A549 (cell line): ENCODE results near the gene LNPEP. TPM values are rescaled to one million over a fixed set of nuclear protein-coding genes. Genes with fewer than 3 reads are reported as not detected.

ENCODE experiments used
- ATAC-seq, 2 experiments: fragments of 200-7000 bp in 1 of 2; fragments of >200 bp in 1 of 2; cut with Nextera tagmentation in 1 of 2; cut with Tn5 transposase in 1 of 2; 3 replicates each; pipeline versions ENCODE4 v1.8.0 to v1.9.1; 2018 to 2020; ENCODE audit warnings: mild to moderate bottlenecking in 1 of 2, moderate library complexity in 1 of 2
- CTCF ChIA-PET: fragments of 300-600 bp; sonication (Branson Sonifier 250); formaldehyde crosslinking; extraction: SDS; loops from one replicate; lab custom pipeline; 2021; ENCODE audit warnings: antibody characterized with exemption, inconsistent platforms; lab: Yijun Ruan, JAX
- POLR2A ChIA-PET: fragments of 350-600 bp; formaldehyde crosslinking; extraction: SDS; loops from one replicate; lab custom pipeline; 2021; ENCODE audit warnings: antibody characterized with exemption, inconsistent platforms; lab: Yijun Ruan, JAX
- DNase-seq, 2 experiments: peaks; one replicate each; pipeline versions ENCODE4 v3.0.0 to v3.0.0-alpha.2; 2011 to 2016; ENCODE audit warnings: low read depth in 1 of 2, low spot score in 1 of 2
- FAIRE-seq: peaks from 2 replicates; lab custom pipeline; 2011; peaks lifted over from hg19 to GRCh38; lab: Jason Lieb, UNC
- H3K27ac ChIP-seq, 2 experiments: fragments of >200 bp; sonication (Bioruptor Twin); formaldehyde crosslinking; 3 replicates each; pipeline ENCODE4 v1.5.1; 2016 to 2017
- H3K4me1 ChIP-seq: fragments of >200 bp; sonication (Bioruptor Twin); formaldehyde crosslinking; 3 replicates; pipeline ENCODE4 v1.6.1; 2016
- H3K4me2 ChIP-seq: fragments of >200 bp; sonication (Bioruptor Twin); formaldehyde crosslinking; 3 replicates; pipeline ENCODE4 v1.6.1; 2016
- H3K4me3 ChIP-seq: fragments of >200 bp; sonication (Bioruptor Twin); formaldehyde crosslinking; 3 replicates; pipeline ENCODE4 v1.5.1; 2016
- H3K9me3 ChIP-seq: fragments of >200 bp; sonication (Bioruptor Twin); formaldehyde crosslinking; 3 replicates; pipeline ENCODE4 v1.6.1; 2016
- CBX2 ChIP-seq: fragments of 200-600 bp; sonication (generic); IDR thresholded peaks from 2 replicates; pipeline ENCODE4 v1.6.1; 2016; ENCODE audit warnings: low read depth, mild to moderate bottlenecking, borderline replicate concordance
- CEBPB ChIP-seq, 2 experiments: fragments of >200 bp in 1 of 2; sonication (Bioruptor Twin) in 1 of 2; formaldehyde crosslinking in 1 of 2; IDR thresholded peaks; 2 replicates each; pipeline ENCODE4 v1.6.1; 2012 to 2016
- CHD2 ChIP-seq: fragments of 150-350 bp; IDR thresholded peaks from 2 replicates; pipeline ENCODE4 v1.6.1; 2014; ENCODE audit warnings: low read length; ENCODE audit not compliant: partially characterized antibody
- CHD4 ChIP-seq: fragments of 200-600 bp; sonication (generic); IDR thresholded peaks from 2 replicates; pipeline ENCODE4 v1.6.1; 2016; ENCODE audit warnings: antibody characterized with exemption, mild to moderate bottlenecking, borderline replicate concordance
- EP300 ChIP-seq, 2 experiments: fragments of >200 bp; sonication (Bioruptor Twin); formaldehyde crosslinking; IDR thresholded peaks; 2 replicates in 1 of 2; 3 replicates in 1 of 2; pipeline ENCODE4 v1.6.1; 2016 to 2017
- FOSB ChIP-seq: fragments of 250-450 bp; sonication (Bioruptor Pico); IDR thresholded peaks from 2 replicates; pipeline ENCODE4 v1.5.0; 2020; ENCODE audit warnings: mild to moderate bottlenecking, moderate library complexity
- FOSL2 ChIP-seq, 2 experiments: fragments of 450-650 bp in 1 of 2; fragments of >200 bp in 1 of 2; sonication (Bioruptor Twin) in 1 of 2; formaldehyde crosslinking; IDR thresholded peaks; 2 replicates each; pipeline versions ENCODE4 v1.5.0 to v1.6.1; 2016 to 2020; ENCODE audit warnings: mild to moderate bottlenecking in 1 of 2, moderate library complexity in 1 of 2
- FOXS1 ChIP-seq: fragments of 250-450 bp; sonication (Bioruptor Pico); IDR thresholded peaks from 2 replicates; pipeline ENCODE4 v1.5.0; 2020; ENCODE audit warnings: mild to moderate bottlenecking, moderate library complexity
- HES2 ChIP-seq: fragments of >200 bp; sonication (Bioruptor Twin); formaldehyde crosslinking; IDR thresholded peaks from 2 replicates; pipeline ENCODE4 v1.6.1; 2016
- KDM1A ChIP-seq: fragments of 200-600 bp; sonication (generic); IDR thresholded peaks from 2 replicates; pipeline ENCODE4 v1.6.1; 2016; ENCODE audit warnings: low read depth, mild to moderate bottlenecking
- KDM5A ChIP-seq: fragments of 200-600 bp; sonication (generic); IDR thresholded peaks from 2 replicates; pipeline ENCODE4 v1.6.1; 2016; ENCODE audit warnings: antibody characterized with exemption, mild to moderate bottlenecking
- MAZ ChIP-seq: fragments of 150-350 bp; IDR thresholded peaks from 2 replicates; pipeline ENCODE4 v1.6.1; 2014; ENCODE audit warnings: antibody characterized with exemption, low read depth, low read length, borderline replicate concordance
- NFE2L2 ChIP-seq: fragments of 150-350 bp; conservative IDR thresholded peaks from 2 replicates; pipeline ENCODE4 v1.6.1; 2014; ENCODE audit warnings: low read length
- RARB ChIP-seq: fragments of 250-450 bp; sonication (Bioruptor Pico); IDR thresholded peaks from 2 replicates; pipeline ENCODE4 v1.8.0; 2021; ENCODE audit warnings: mild to moderate bottlenecking, moderate library complexity
- RFX5 ChIP-seq: fragments of 450-650 bp; IDR thresholded peaks from 2 replicates; pipeline ENCODE4 v1.7.1; 2014; ENCODE audit warnings: antibody characterized with exemption, mild to moderate bottlenecking, moderate library complexity
- USF2 ChIP-seq: fragments of 450-650 bp; IDR thresholded peaks from 2 replicates; pipeline ENCODE4 v1.6.1; 2014; ENCODE audit warnings: antibody characterized with exemption
- ZC3H11A ChIP-seq: fragments of 450-650 bp; IDR thresholded peaks from 2 replicates; pipeline ENCODE4 v1.6.1; 2014; ENCODE audit warnings: antibody characterized with exemption, mild to moderate bottlenecking
- ZFP36 ChIP-seq: fragments of 450-650 bp; IDR thresholded peaks from 2 replicates; pipeline ENCODE4 v1.6.1; 2014; ENCODE audit warnings: borderline replicate concordance; ENCODE audit not compliant: partially characterized antibody
- ZNF302 ChIP-seq: fragments of 250-450 bp; sonication (Bioruptor Pico); IDR thresholded peaks from 2 replicates; pipeline ENCODE4 v1.9.0; 2021; ENCODE audit warnings: inconsistent platforms, mild to moderate bottlenecking, moderate library complexity
- ZSCAN20 ChIP-seq: fragments of 250-450 bp; sonication (Bioruptor Pico); IDR thresholded peaks from 2 replicates; pipeline ENCODE4 v1.8.0; 2022; ENCODE audit warnings: mild to moderate bottlenecking, moderate library complexity
- WGBS: methylation state at CpG from one replicate; pipeline ENCODE4 v1.1.6; 2017; ENCODE audit errors: missing lambda C conversion rate; 5-methylcytosine and 5-hydroxymethylcytosine counted together
- polyA plus RNA-seq, 4 experiments: library from polyadenylated mRNA; depleted of rRNA in 3 of 4; stranded (reverse); fragments of >200 nt; fragmentation: RNase III in 1 of 4; extraction: RNeasy Plus Mini Kit Qiagen cat#74134 plus additional on column Dnase treatment in 1 of 4; gene quantifications; 2 replicates in 3 of 4; 3 replicates in 1 of 4; pipeline ENCODE4 v1.2.3, GENCODE V29; 2011 to 2017
- TF ChIP-seq, protein P1 (sequence below): fragments of >200 bp; sonication (Bioruptor Twin); formaldehyde crosslinking; IDR thresholded peaks from 3 replicates; pipeline ENCODE4 v1.6.1; 2016
- TF ChIP-seq, protein P2 (sequence below): fragments of >200 bp; sonication (Bioruptor Twin); formaldehyde crosslinking; IDR thresholded peaks from 3 replicates; pipeline ENCODE4 v1.5.1; 2016
- TF ChIP-seq, protein P3 (sequence below): fragments of 200-600 bp; sonication (generic); IDR thresholded peaks from 2 replicates; pipeline ENCODE4 v1.6.1; 2016; ENCODE audit warnings: antibody characterized with exemption, mild to moderate bottlenecking, moderate library complexity

LNPEP gene
- polyA plus RNA-seq, 2 of the 4 experiments (the other 2 are of a cell fraction), result 5.9 to 19.7 TPM

GRCh38 chr5:96952974-96953730 lies 17.3 kb downstream of the LNPEP start:
- CTCF ChIA-PET, result no interaction called here
- WGBS, result 87% methylated on average over 7 of the region's 7 CpGs

DNA sequence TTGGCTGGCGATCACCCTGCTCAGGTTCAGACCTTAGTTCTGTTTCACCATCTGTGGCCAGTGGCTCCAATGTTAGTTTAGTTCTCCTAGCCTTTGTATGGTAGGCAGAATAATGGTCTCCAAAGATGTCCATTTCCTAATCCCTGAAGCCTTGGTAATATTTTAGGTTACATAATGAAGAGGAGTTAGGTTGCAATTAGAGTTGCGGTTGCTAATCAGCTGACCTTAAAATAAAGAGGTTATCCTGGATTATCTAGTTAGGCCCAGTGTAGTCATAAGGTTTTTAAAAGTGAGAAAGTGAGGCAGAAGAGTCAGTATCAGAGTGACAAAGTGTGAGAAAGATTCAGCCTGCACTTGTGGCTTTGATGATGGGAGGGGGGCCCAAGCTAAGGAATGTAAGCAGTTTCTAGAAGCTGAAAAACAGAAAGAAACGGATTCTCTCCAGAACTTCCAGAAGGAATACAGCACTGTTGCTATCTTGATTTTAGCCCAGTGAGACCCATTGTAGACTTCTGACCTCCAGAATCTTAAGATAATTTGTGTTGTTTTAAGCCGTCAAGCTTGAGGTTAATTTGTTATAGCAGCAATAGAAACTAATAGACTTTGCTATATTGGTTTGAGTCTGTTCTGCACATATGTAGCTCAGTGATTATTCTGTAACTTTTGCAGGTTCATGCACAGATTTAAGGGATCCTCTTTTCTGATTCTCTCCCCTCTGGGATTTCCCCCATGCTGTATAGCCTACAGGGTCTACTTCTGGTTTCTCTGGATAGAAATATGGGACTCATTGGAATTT lies 21.6 kb downstream of the LNPEP start:
- FAIRE-seq, result no peak
- DNase-seq, result no peak
- no peak overlapping the region for H3K4me2 ChIP-seq
- POLR2A ChIA-PET, result no interaction called here
- H3K4me1 ChIP-seq, result no peaks in the 10 kb centered on the region
- no peak for ATAC-seq
- no peaks in the 10 kb centered on the region for H3K9me3 ChIP-seq
- no peak overlapping the region for H3K4me3 ChIP-seq
- WGBS, result 95% methylated on average over 4 of the region's 4 CpGs
- CTCF ChIA-PET, result no interaction called here
- H3K27ac ChIP-seq, result no peak overlapping the region
- no peak for TF ChIP-seq USF2
- TF ChIP-seq CHD4, result no peak
- TF ChIP-seq, protein P1, sequence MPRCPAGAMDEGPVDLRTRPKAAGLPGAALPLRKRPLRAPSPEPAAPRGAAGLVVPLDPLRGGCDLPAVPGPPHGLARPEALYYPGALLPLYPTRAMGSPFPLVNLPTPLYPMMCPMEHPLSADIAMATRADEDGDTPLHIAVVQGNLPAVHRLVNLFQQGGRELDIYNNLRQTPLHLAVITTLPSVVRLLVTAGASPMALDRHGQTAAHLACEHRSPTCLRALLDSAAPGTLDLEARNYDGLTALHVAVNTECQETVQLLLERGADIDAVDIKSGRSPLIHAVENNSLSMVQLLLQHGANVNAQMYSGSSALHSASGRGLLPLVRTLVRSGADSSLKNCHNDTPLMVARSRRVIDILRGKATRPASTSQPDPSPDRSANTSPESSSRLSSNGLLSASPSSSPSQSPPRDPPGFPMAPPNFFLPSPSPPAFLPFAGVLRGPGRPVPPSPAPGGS, result no peak
- no peak for TF ChIP-seq CEBPB (IDR thresholded peaks at IDR 0.05)
- no peak for TF ChIP-seq CHD2
- TF ChIP-seq EP300 (IDR thresholded peaks at IDR 0.05), result no peak
- TF ChIP-seq KDM1A, result no peak
- TF ChIP-seq ZNF302 (CRISPR knock-in tag), result no peak
- TF ChIP-seq, protein P2, sequence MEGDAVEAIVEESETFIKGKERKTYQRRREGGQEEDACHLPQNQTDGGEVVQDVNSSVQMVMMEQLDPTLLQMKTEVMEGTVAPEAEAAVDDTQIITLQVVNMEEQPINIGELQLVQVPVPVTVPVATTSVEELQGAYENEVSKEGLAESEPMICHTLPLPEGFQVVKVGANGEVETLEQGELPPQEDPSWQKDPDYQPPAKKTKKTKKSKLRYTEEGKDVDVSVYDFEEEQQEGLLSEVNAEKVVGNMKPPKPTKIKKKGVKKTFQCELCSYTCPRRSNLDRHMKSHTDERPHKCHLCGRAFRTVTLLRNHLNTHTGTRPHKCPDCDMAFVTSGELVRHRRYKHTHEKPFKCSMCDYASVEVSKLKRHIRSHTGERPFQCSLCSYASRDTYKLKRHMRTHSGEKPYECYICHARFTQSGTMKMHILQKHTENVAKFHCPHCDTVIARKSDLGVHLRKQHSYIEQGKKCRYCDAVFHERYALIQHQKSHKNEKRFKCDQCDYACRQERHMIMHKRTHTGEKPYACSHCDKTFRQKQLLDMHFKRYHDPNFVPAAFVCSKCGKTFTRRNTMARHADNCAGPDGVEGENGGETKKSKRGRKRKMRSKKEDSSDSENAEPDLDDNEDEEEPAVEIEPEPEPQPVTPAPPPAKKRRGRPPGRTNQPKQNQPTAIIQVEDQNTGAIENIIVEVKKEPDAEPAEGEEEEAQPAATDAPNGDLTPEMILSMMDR, result no peak
- TF ChIP-seq RARB, result no peak
- TF ChIP-seq CBX2, result no peak
- no peak for TF ChIP-seq MAZ
- no peak for TF ChIP-seq FOSL2 (IDR thresholded peaks at IDR 0.05)
- TF ChIP-seq FOSL2 (CRISPR knock-in tag; IDR thresholded peaks at IDR 0.05), result no peak
- no peak for TF ChIP-seq FOXS1 (CRISPR knock-in tag)

More at GRCh38 chr5:96952974-96953730, 17.3 kb downstream of the LNPEP start:
- Histone ChIP-seq H3K4me1 (no peaks in the 10 kb centered on the region), H3K4me3 (no peak overlapping the region), H3K4me2 (no peak overlapping the region), H3K9me3 (no peaks in the 10 kb centered on the region), H3K27ac (no peak overlapping the region)
- TF ChIP-seq ZSCAN20 (CRISPR knock-in tag), result no peak
- TF ChIP-seq FOSB (CRISPR knock-in tag), result no peak
- TF ChIP-seq USF2, result no peak
- TF ChIP-seq RARB, result no peak
- TF ChIP-seq KDM5A, result no peak
- TF ChIP-seq ZNF302 (CRISPR knock-in tag), result no peak
- TF ChIP-seq FOSL2 (IDR thresholded peaks at IDR 0.05), result no peak
- TF ChIP-seq FOSL2 (CRISPR knock-in tag; IDR thresholded peaks at IDR 0.05), result no peak
- TF ChIP-seq ZFP36, result no peak
- TF ChIP-seq HES2, result no peak
- no peak for TF ChIP-seq CHD2
- no peak for TF ChIP-seq RFX5
- TF ChIP-seq, protein P3, sequence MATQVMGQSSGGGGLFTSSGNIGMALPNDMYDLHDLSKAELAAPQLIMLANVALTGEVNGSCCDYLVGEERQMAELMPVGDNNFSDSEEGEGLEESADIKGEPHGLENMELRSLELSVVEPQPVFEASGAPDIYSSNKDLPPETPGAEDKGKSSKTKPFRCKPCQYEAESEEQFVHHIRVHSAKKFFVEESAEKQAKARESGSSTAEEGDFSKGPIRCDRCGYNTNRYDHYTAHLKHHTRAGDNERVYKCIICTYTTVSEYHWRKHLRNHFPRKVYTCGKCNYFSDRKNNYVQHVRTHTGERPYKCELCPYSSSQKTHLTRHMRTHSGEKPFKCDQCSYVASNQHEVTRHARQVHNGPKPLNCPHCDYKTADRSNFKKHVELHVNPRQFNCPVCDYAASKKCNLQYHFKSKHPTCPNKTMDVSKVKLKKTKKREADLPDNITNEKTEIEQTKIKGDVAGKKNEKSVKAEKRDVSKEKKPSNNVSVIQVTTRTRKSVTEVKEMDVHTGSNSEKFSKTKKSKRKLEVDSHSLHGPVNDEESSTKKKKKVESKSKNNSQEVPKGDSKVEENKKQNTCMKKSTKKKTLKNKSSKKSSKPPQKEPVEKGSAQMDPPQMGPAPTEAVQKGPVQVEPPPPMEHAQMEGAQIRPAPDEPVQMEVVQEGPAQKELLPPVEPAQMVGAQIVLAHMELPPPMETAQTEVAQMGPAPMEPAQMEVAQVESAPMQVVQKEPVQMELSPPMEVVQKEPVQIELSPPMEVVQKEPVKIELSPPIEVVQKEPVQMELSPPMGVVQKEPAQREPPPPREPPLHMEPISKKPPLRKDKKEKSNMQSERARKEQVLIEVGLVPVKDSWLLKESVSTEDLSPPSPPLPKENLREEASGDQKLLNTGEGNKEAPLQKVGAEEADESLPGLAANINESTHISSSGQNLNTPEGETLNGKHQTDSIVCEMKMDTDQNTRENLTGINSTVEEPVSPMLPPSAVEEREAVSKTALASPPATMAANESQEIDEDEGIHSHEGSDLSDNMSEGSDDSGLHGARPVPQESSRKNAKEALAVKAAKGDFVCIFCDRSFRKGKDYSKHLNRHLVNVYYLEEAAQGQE, result no peak
- no peak for TF ChIP-seq ZC3H11A
- TF ChIP-seq NFE2L2, result no peak
- POLR2A ChIA-PET, result no interaction called here
- FAIRE-seq (no peak), ATAC-seq (no peak), DNase-seq (no peak)
